Trophoblast cell (in vitro differentiated cells and primary cell): ENCODE results near the gene PLEK.

Experiments
- DNase-seq, 2 donors: peaks; one replicate each; pipeline ENCODE4 v3.0.0-alpha.2; 2016
- H2AFZ ChIP-seq: 2 replicates; pipeline ENCODE4 v1.6.1; 2013; ENCODE audit warnings: low read length, moderate library complexity, mild to moderate bottlenecking; ENCODE audit not compliant: insufficient read depth, poor library complexity
- H2AK5ac ChIP-seq: 2 replicates; pipeline ENCODE4 v1.6.1; 2013; ENCODE audit warnings: mild to moderate bottlenecking, low read length
- H2BK120ac ChIP-seq: 2 replicates; pipeline ENCODE4 v1.6.1; 2013; ENCODE audit warnings: low read length, mild to moderate bottlenecking, moderate library complexity; ENCODE audit not compliant: insufficient read depth, poor library complexity
- H2BK12ac ChIP-seq: 2 replicates; pipeline ENCODE4 v1.6.1; 2013; ENCODE audit warnings: mild to moderate bottlenecking, low read length, moderate library complexity
- H2BK5ac ChIP-seq: 2 replicates; pipeline ENCODE4 v1.6.1; 2013; ENCODE audit warnings: low read length, low read depth, moderate library complexity, mild to moderate bottlenecking; ENCODE audit not compliant: poor library complexity
- H3K14ac ChIP-seq: 2 replicates; pipeline ENCODE4 v1.6.1; 2013; ENCODE audit warnings: mild to moderate bottlenecking, low read length
- H3K18ac ChIP-seq: 2 replicates; pipeline ENCODE4 v1.6.1; 2013; ENCODE audit warnings: mild to moderate bottlenecking, low read length
- H3K23ac ChIP-seq: 2 replicates; pipeline ENCODE4 v1.6.1; 2013; ENCODE audit warnings: low read length
- H3K27ac ChIP-seq: 2 replicates; pipeline ENCODE4 v1.5.1; 2013; ENCODE audit warnings: low read depth, mild to moderate bottlenecking, inconsistent platforms, low read length, moderate library complexity
- H3K27me3 ChIP-seq: 2 replicates; pipeline ENCODE4 v1.6.1; 2013; ENCODE audit warnings: inconsistent platforms, mild to moderate bottlenecking, low read length, moderate library complexity; ENCODE audit not compliant: insufficient read depth
- H3K36me3 ChIP-seq, 2 experiments: 1 replicate in 1 of 2; 2 replicates in 1 of 2; pipeline ENCODE4 v1.6.1; 2013; ENCODE audit warnings: low read length in 2 of 2, mild to moderate bottlenecking in 2 of 2, moderate library complexity in 1 of 2; ENCODE audit not compliant: insufficient read depth in 2 of 2, control insufficient read depth in 1 of 2
- H3K4ac ChIP-seq: 2 replicates; pipeline ENCODE4 v1.6.1; 2013; ENCODE audit warnings: low read depth, mild to moderate bottlenecking, low read length, moderate library complexity
- H3K4me1 ChIP-seq, 2 experiments: 1 replicate in 1 of 2; 2 replicates in 1 of 2; pipeline ENCODE4 v1.6.1; 2013; ENCODE audit warnings: low read length in 2 of 2, mild to moderate bottlenecking in 2 of 2, moderate library complexity in 1 of 2; ENCODE audit not compliant: insufficient read depth in 2 of 2, control insufficient read depth in 1 of 2
- H3K4me2 ChIP-seq: 2 replicates; pipeline ENCODE4 v1.6.1; 2013; ENCODE audit warnings: inconsistent platforms, mild to moderate bottlenecking, low read length, moderate library complexity
- H3K4me3 ChIP-seq: 2 replicates; pipeline ENCODE4 v1.5.1; 2013; ENCODE audit warnings: mild to moderate bottlenecking, low read depth, low read length, inconsistent platforms
- H3K79me1 ChIP-seq: one replicate; pipeline ENCODE4 v1.6.1; 2013; ENCODE audit warnings: low read length
- H3K79me2 ChIP-seq: 2 replicates; pipeline ENCODE4 v1.6.1; 2013; ENCODE audit warnings: low read length, mild to moderate bottlenecking; ENCODE audit not compliant: control insufficient read depth, insufficient read depth, poor library complexity
- H3K9ac ChIP-seq: 2 replicates; pipeline ENCODE4 v1.6.1; 2013; ENCODE audit warnings: mild to moderate bottlenecking, low read length
- H3K9me3 ChIP-seq: 2 replicates; pipeline ENCODE4 v1.6.1; 2013; ENCODE audit warnings: low read depth, mild to moderate bottlenecking, control low read depth, inconsistent platforms, low read length; ENCODE audit not compliant: insufficient read depth
- H4K12ac ChIP-seq: 2 replicates; pipeline ENCODE4 v1.6.1; 2013; ENCODE audit warnings: low read depth, mild to moderate bottlenecking, low read length, moderate library complexity
- H4K8ac ChIP-seq: 2 replicates; pipeline ENCODE4 v1.6.1; 2013; ENCODE audit warnings: low read depth, mild to moderate bottlenecking, low read length, moderate library complexity
- H4K91ac ChIP-seq: one replicate; pipeline ENCODE4 v1.6.1; 2013; ENCODE audit warnings: low read depth, mild to moderate bottlenecking, low read length, moderate library complexity
- WGBS: extraction: QIAGEN DNeasy Blood & Tissue Kit; methylation state at CpG from one replicate; pipeline ENCODE4 v1.1.7; 2013; ENCODE audit warnings: missing lambda C conversion rate; ENCODE audit not compliant: insufficient read length, insufficient coverage; ENCODE audit errors: extremely low coverage; 5-methylcytosine and 5-hydroxymethylcytosine counted together

The PLEK gene

GRCh38 chr2:68428746-68429145 is 63.7 kb downstream of the PLEK start:
- Histone ChIP-seq H3K36me3 (no peaks in the 10 kb centered on the region), H3K27me3 (no peaks in the 10 kb centered on the region), H3K9me3 (peaks cover 12% of the 10 kb centered on the region), H3K4me1 (no peaks in the 10 kb centered on the region), H3K27ac (no peak overlapping the region), H3K4ac (no peak overlapping the region), H3K14ac (no peak overlapping the region), H4K12ac (no peak overlapping the region), H4K91ac (no peak overlapping the region), H4K8ac (no peak overlapping the region), H3K4me2 (no peak overlapping the region), H3K9ac (no peak overlapping the region), H2BK12ac (no peak overlapping the region), H3K4me3 (no peak overlapping the region), H2AFZ (no peak overlapping the region), H3K79me2 (no peaks in the 10 kb centered on the region), H2BK120ac (no peak overlapping the region), H3K18ac (no peak overlapping the region), H3K23ac (no peak overlapping the region), H2AK5ac (no peak overlapping the region), H2BK5ac (no peak overlapping the region), H3K79me1 (no peaks in the 10 kb centered on the region)
- WGBS, result no CpG with 5 or more reads among the region's 1 CpG
- DNase-seq, result no peak

GRCh38 chr2:68429311-68429826 is 64.3 kb downstream of the PLEK start:
- H3K18ac ChIP-seq, result no peak overlapping the region
- no peaks in the 10 kb centered on the region for H3K79me2 ChIP-seq
- no peak overlapping the region for H3K9ac ChIP-seq
- H2BK5ac ChIP-seq, result no peak overlapping the region
- no peaks in the 10 kb centered on the region for H3K27me3 ChIP-seq
- H3K14ac ChIP-seq, result no peak overlapping the region
- no peaks in the 10 kb centered on the region for H3K79me1 ChIP-seq
- H2BK12ac ChIP-seq, result no peak overlapping the region
- H3K27ac ChIP-seq, result no peak overlapping the region
- H3K36me3 ChIP-seq, result no peaks in the 10 kb centered on the region
- no peaks in the 10 kb centered on the region for H3K4me1 ChIP-seq
- H3K9me3 ChIP-seq, result peaks cover 12% of the 10 kb centered on the region
- H3K4me2 ChIP-seq, result no peak overlapping the region
- H2BK120ac ChIP-seq, result no peak overlapping the region
- H3K4ac ChIP-seq, result no peak overlapping the region
- no peak for DNase-seq
- no peak overlapping the region for H4K12ac ChIP-seq
- no peak overlapping the region for H2AK5ac ChIP-seq
- H2AFZ ChIP-seq, result no peak overlapping the region
- no peak overlapping the region for H4K8ac ChIP-seq
- H3K4me3 ChIP-seq, result no peak overlapping the region
- H4K91ac ChIP-seq, result no peak overlapping the region
- no CpG with 5 or more reads among the region's 7 CpGs for WGBS
- H3K23ac ChIP-seq, result no peak overlapping the region

GRCh38 chr2:68431316-68431972 is 66.4 kb downstream of the PLEK start:
- H2BK12ac ChIP-seq, result no peak overlapping the region
- no peak overlapping the region for H3K4me3 ChIP-seq
- no peaks in the 10 kb centered on the region for H3K36me3 ChIP-seq
- no peak overlapping the region for H2AFZ ChIP-seq
- no peak overlapping the region for H3K23ac ChIP-seq
- no peaks in the 10 kb centered on the region for H3K27me3 ChIP-seq
- no peak overlapping the region for H2BK5ac ChIP-seq
- H4K8ac ChIP-seq, result no peak overlapping the region
- H4K12ac ChIP-seq, result no peak overlapping the region
- H3K27ac ChIP-seq, result no peak overlapping the region
- no peak overlapping the region for H2BK120ac ChIP-seq
- H3K4me1 ChIP-seq, result peaks cover 0 to 2% of the 10 kb centered on the region in 2 experiments
- no peak overlapping the region for H3K4me2 ChIP-seq
- no peaks in the 10 kb centered on the region for H3K79me2 ChIP-seq
- no peak overlapping the region for H3K4ac ChIP-seq
- no peaks in the 10 kb centered on the region for H3K79me1 ChIP-seq
- no peak overlapping the region for H3K14ac ChIP-seq
- H4K91ac ChIP-seq, result no peak overlapping the region
- no peak overlapping the region for H3K18ac ChIP-seq
- no peak overlapping the region for H3K9ac ChIP-seq
- WGBS, result no CpG with 5 or more reads among the region's 8 CpGs
- peaks cover 12% of the 10 kb centered on the region for H3K9me3 ChIP-seq
- no peak overlapping the region for H2AK5ac ChIP-seq
- DNase-seq, result no peak

GRCh38 chr2:68432696-68433658 is 67.9 kb downstream of the PLEK start:
- no peak overlapping the region for H3K23ac ChIP-seq
- peaks cover 12% of the 10 kb centered on the region for H3K9me3 ChIP-seq
- H3K4me2 ChIP-seq, result no peak overlapping the region
- H3K79me1 ChIP-seq, result no peaks in the 10 kb centered on the region
- DNase-seq, result no peak
- H4K8ac ChIP-seq, result no peak overlapping the region
- no peak overlapping the region for H2BK12ac ChIP-seq
- no peak overlapping the region for H3K14ac ChIP-seq
- no CpG with 5 or more reads among the region's 14 CpGs for WGBS
- no peak overlapping the region for H2AFZ ChIP-seq
- H2AK5ac ChIP-seq, result no peak overlapping the region
- H3K4ac ChIP-seq, result no peak overlapping the region
- H2BK5ac ChIP-seq, result no peak overlapping the region
- no peak overlapping the region for H2BK120ac ChIP-seq
- no peaks in the 10 kb centered on the region for H3K79me2 ChIP-seq
- H3K4me1 ChIP-seq, result peaks cover 0 to 5% of the 10 kb centered on the region in 2 experiments
- no peak overlapping the region for H4K12ac ChIP-seq
- H3K18ac ChIP-seq, result no peak overlapping the region
- peak overlapping the region; percentile 36 for H3K4me3 ChIP-seq
- H3K27ac ChIP-seq, result no peak overlapping the region
- no peak overlapping the region for H4K91ac ChIP-seq
- no peaks in the 10 kb centered on the region for H3K36me3 ChIP-seq
- no peak overlapping the region for H3K9ac ChIP-seq
- no peaks in the 10 kb centered on the region for H3K27me3 ChIP-seq
